ENCODE data around the gene IL1A. TPM values are rescaled to one million over a fixed set of nuclear protein-coding genes. Genes with fewer than 3 reads are reported as not detected.

The IL1A gene
- total and polyA plus RNA-seq, 9 of the 15 experiments (the other 6 are each of a cell fraction or from before 2014, with no cell fraction given), result 0.03 to 0.27 (median 0.14) TPM; not detected in 2

DNA sequence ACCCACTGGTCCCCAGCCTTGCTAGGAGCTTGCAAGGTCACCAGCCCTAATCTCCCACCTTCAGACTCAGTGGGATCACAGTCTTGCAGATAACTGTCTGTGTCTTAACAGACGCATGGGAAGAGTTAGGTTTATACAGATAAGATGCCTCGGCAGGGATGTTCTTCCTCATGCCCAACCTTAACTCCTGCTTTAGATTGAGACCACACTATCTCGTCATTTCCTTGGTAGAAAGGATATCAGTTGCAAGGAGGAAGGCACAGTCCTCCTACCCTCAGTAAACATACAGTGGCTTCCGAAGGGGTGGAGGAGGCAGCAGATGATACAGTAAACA, 56.3 kb downstream of the IL1A start (continued):
- TF ChIP-seq NCOA1 (IDR thresholded peaks at IDR 0.05; ENCODE audit: low read depth) (0 out of 2 replicates have a peak, but pooled peaks have one; percentile 34), DACH1 (IDR thresholded peaks at IDR 0.05; ENCODE audit: partially characterized antibody) (peak; percentile 8), SMAD2 (IDR thresholded peaks at IDR 0.05; ENCODE audit: low read depth, low read length) (no peak), CREM (IDR thresholded peaks at IDR 0.05; ENCODE audit: low read depth) (peak; percentile 64), TFE3 (CRISPR knock-in tag; IDR thresholded peaks at IDR 0.05) (no peak), HDAC2 (IDR thresholded peaks at IDR 0.05) (peak; percentile 51; the same call in 1 of the 2 replicates), TRIM24 (IDR thresholded peaks at IDR 0.05) (peak; percentile 56 to 57; a peak in 2 of 4 replicates), ILK (tag; IDR thresholded peaks at IDR 0.05; ENCODE audit: borderline replicate concordance, low read depth) (no peak), ZNF76 (CRISPR knock-in tag; IDR thresholded peaks at IDR 0.05; ENCODE audit: borderline replicate concordance) (no peak), WHSC1 (IDR thresholded peaks at IDR 0.05; ENCODE audit: low read length) (no peak), NFYB (IDR thresholded peaks at IDR 0.05; ENCODE audit: extremely low read depth, insufficient read length) (no peak), ZZZ3 (IDR thresholded peaks at IDR 0.05) (no peak), NEUROD1 (IDR thresholded peaks at IDR 0.05; ENCODE audit: borderline replicate concordance, low read depth, low read length, partially characterized antibody) (no peak), ZNF511 (CRISPR knock-in tag; IDR thresholded peaks at IDR 0.05) (no peak), SMARCA4 (IDR thresholded peaks at IDR 0.05) (peak; percentile 71), SMAD1 (IDR thresholded peaks at IDR 0.05; ENCODE audit: low read depth, low read length, partially characterized antibody) (no peak), NFIC (IDR thresholded peaks at IDR 0.05) (peak; percentile 27; the same call in 1 of the 2 replicates), TEAD1 (CRISPR knock-in tag; IDR thresholded peaks at IDR 0.05) (0 out of 4 replicates have a peak, but pooled peaks of 1 of the 2 experiments have one; percentile 30), KLF16 (IDR thresholded peaks at IDR 0.05) (peak; percentile 71; the same call in 1 of the 2 replicates), ZNF263 (CRISPR knock-in tag; IDR thresholded peaks at IDR 0.05; ENCODE audit: borderline replicate concordance) (peak; percentile 56; the same call in 1 of the 2 replicates), ATF7 (IDR thresholded peaks at IDR 0.05) (no peak)
- TF ChIP-seq, protein P1, sequence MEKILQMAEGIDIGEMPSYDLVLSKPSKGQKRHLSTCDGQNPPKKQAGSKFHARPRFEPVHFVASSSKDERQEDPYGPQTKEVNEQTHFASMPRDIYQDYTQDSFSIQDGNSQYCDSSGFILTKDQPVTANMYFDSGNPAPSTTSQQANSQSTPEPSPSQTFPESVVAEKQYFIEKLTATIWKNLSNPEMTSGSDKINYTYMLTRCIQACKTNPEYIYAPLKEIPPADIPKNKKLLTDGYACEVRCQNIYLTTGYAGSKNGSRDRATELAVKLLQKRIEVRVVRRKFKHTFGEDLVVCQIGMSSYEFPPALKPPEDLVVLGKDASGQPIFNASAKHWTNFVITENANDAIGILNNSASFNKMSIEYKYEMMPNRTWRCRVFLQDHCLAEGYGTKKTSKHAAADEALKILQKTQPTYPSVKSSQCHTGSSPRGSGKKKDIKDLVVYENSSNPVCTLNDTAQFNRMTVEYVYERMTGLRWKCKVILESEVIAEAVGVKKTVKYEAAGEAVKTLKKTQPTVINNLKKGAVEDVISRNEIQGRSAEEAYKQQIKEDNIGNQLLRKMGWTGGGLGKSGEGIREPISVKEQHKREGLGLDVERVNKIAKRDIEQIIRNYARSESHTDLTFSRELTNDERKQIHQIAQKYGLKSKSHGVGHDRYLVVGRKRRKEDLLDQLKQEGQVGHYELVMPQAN (IDR thresholded peaks at IDR 0.05; ENCODE audit: borderline replicate concordance), result no peak
- TF ChIP-seq, protein P2, sequence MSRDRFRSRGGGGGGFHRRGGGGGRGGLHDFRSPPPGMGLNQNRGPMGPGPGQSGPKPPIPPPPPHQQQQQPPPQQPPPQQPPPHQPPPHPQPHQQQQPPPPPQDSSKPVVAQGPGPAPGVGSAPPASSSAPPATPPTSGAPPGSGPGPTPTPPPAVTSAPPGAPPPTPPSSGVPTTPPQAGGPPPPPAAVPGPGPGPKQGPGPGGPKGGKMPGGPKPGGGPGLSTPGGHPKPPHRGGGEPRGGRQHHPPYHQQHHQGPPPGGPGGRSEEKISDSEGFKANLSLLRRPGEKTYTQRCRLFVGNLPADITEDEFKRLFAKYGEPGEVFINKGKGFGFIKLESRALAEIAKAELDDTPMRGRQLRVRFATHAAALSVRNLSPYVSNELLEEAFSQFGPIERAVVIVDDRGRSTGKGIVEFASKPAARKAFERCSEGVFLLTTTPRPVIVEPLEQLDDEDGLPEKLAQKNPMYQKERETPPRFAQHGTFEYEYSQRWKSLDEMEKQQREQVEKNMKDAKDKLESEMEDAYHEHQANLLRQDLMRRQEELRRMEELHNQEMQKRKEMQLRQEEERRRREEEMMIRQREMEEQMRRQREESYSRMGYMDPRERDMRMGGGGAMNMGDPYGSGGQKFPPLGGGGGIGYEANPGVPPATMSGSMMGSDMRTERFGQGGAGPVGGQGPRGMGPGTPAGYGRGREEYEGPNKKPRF (IDR thresholded peaks at IDR 0.05; ENCODE audit: low read depth, low read length), result no peak
- TF ChIP-seq, protein P3, sequence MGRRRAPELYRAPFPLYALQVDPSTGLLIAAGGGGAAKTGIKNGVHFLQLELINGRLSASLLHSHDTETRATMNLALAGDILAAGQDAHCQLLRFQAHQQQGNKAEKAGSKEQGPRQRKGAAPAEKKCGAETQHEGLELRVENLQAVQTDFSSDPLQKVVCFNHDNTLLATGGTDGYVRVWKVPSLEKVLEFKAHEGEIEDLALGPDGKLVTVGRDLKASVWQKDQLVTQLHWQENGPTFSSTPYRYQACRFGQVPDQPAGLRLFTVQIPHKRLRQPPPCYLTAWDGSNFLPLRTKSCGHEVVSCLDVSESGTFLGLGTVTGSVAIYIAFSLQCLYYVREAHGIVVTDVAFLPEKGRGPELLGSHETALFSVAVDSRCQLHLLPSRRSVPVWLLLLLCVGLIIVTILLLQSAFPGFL (CRISPR knock-in tag; IDR thresholded peaks at IDR 0.05), result no peak

Measured in K562 (cell line).